GM12874 (cell line): ENCODE measurements around the gene CACNA1C.

Experiments
- CTCF ChIP-seq: IDR thresholded peaks from 2 replicates; pipeline ENCODE4 v1.5.1; 2011; ENCODE audit warnings: low read depth, mild to moderate bottlenecking, control low read depth, low read length, moderate library complexity; ENCODE audit not compliant: insufficient read depth

The CACNA1C gene

GRCh38 chr12:2334689-2335088 lies 281.9 kb downstream of the CACNA1C start:
- no peak for TF ChIP-seq CTCF

GRCh38 chr12:2335109-2335508 lies 282.3 kb downstream of the CACNA1C start:
- TF ChIP-seq CTCF = no peak

GRCh38 chr12:2335513-2335912 lies 282.7 kb downstream of the CACNA1C start:
- no peak for TF ChIP-seq CTCF

GRCh38 chr12:2335916-2336315 lies 283.1 kb downstream of the CACNA1C start:
- TF ChIP-seq CTCF = no peak

GRCh38 chr12:2336409-2336829 lies 283.6 kb downstream of the CACNA1C start:
- TF ChIP-seq CTCF = no peak

GRCh38 chr12:2337031-2338010 lies 284.5 kb downstream of the CACNA1C start:
- TF ChIP-seq CTCF = no peak

GRCh38 chr12:2338381-2338780 lies 285.6 kb downstream of the CACNA1C start:
- TF ChIP-seq CTCF = no peak
